SK-N-SH treated with all-trans-retinoic acid at 6 μM for 48 hours (cell line): ENCODE data around the gene MAP1B.

Experiments
- ARNTL ChIP-seq: fragments of 450-650 bp; formaldehyde crosslinking; IDR thresholded peaks from 2 replicates; pipeline ENCODE4 v1.5.0; 2020; ENCODE audit warnings: low read depth, mild to moderate bottlenecking, moderate library complexity, borderline replicate concordance
- BACH2 ChIP-seq: fragments of 250-450 bp; sonication (Bioruptor Pico); IDR thresholded peaks from 2 replicates; pipeline ENCODE4 v1.9.0; 2021; ENCODE audit warnings: mild to moderate bottlenecking, borderline replicate concordance
- CREB5 ChIP-seq: fragments of 250-450 bp; sonication (Bioruptor Pico); IDR thresholded peaks from 2 replicates; pipeline ENCODE4 v1.5.1; 2020; ENCODE audit warnings: low read depth, mild to moderate bottlenecking, moderate library complexity
- ESRRG ChIP-seq: fragments of 250-450 bp; sonication (Bioruptor Pico); IDR thresholded peaks from 2 replicates; pipeline ENCODE4 v1.6.1; 2021; ENCODE audit warnings: mild to moderate bottlenecking
- PATZ1 ChIP-seq: fragments of 250-450 bp; sonication (Bioruptor Pico); IDR thresholded peaks from 2 replicates; pipeline ENCODE4 v1.8.0; 2020; ENCODE audit warnings: mild to moderate bottlenecking, moderate library complexity, borderline replicate concordance
- RARB ChIP-seq: fragments of 250-450 bp; sonication (Bioruptor Pico); IDR thresholded peaks from 2 replicates; pipeline ENCODE4 v1.8.0; 2021; ENCODE audit warnings: mild to moderate bottlenecking, moderate library complexity
- TOX ChIP-seq: fragments of 250-450 bp; sonication (Bioruptor Pico); IDR thresholded peaks from 2 replicates; pipeline ENCODE4 v1.8.0; 2021; ENCODE audit warnings: mild to moderate bottlenecking, moderate library complexity, borderline replicate concordance
- TSHZ2 ChIP-seq: fragments of 250-450 bp; sonication (Bioruptor Pico); IDR thresholded peaks from 2 replicates; pipeline ENCODE4 v1.5.0; 2020; ENCODE audit warnings: mild to moderate bottlenecking, moderate library complexity
- ZC3H10 ChIP-seq: fragments of 250-450 bp; sonication (Bioruptor Pico); IDR thresholded peaks from 2 replicates; pipeline ENCODE4 v1.5.1; 2021; ENCODE audit warnings: mild to moderate bottlenecking, moderate library complexity
- ZFP3 ChIP-seq: fragments of 250-450 bp; sonication (Bioruptor Pico); IDR thresholded peaks from 2 replicates; pipeline ENCODE4 v1.5.0; 2020; ENCODE audit warnings: mild to moderate bottlenecking, moderate library complexity
- ZFP30 ChIP-seq: fragments of 450-650 bp; formaldehyde crosslinking; IDR thresholded peaks from 2 replicates; pipeline ENCODE4 v1.5.0; 2022; ENCODE audit warnings: mild to moderate bottlenecking, moderate library complexity
- ZNF565 ChIP-seq: fragments of 450-650 bp; formaldehyde crosslinking; conservative IDR thresholded peaks from 2 replicates; pipeline ENCODE4 v1.5.0; 2020; ENCODE audit warnings: low read depth, mild to moderate bottlenecking, moderate library complexity
- ZNF70 ChIP-seq: fragments of 450-650 bp; formaldehyde crosslinking; IDR thresholded peaks from 2 replicates; pipeline ENCODE4 v1.5.0; 2020; ENCODE audit warnings: mild to moderate bottlenecking, moderate library complexity
- ZNF8 ChIP-seq: fragments of 450-650 bp; formaldehyde crosslinking; IDR thresholded peaks from 2 replicates; pipeline ENCODE4 v1.5.0; 2020; ENCODE audit warnings: mild to moderate bottlenecking, moderate library complexity

GRCh38 chr5:72228960-72229359 lies 121.7 kb downstream of the MAP1B start:
- TF ChIP-seq ZNF565 (CRISPR knock-in tag) = no peak
- no peak for TF ChIP-seq CREB5 (CRISPR knock-in tag)
- no peak for TF ChIP-seq ZNF70 (CRISPR knock-in tag)
- no peak for TF ChIP-seq ZFP3 (CRISPR knock-in tag)
- TF ChIP-seq TSHZ2 (CRISPR knock-in tag) = no peak
- TF ChIP-seq PATZ1 (CRISPR knock-in tag) = no peak
- TF ChIP-seq ZNF8 (CRISPR knock-in tag) = no peak
- TF ChIP-seq ESRRG (CRISPR knock-in tag) = no peak
- TF ChIP-seq RARB (CRISPR knock-in tag) = no peak
- no peak for TF ChIP-seq ZC3H10 (CRISPR knock-in tag)
- TF ChIP-seq TOX = no peak
- TF ChIP-seq ZFP30 (CRISPR knock-in tag) = no peak
- no peak for TF ChIP-seq ARNTL
- no peak for TF ChIP-seq BACH2 (CRISPR knock-in tag)
